HG03064 (cell line): ENCODE results near the gene SMIM33.
"Not testable (repeated sequence)": the region's sequence is repeated elsewhere in the genome, so short reads cannot be mapped to it uniquely, and the experiment has no call there.

Source experiments
- ATAC-seq: cut with Tn5 transposase; IDR thresholded peaks from one replicate; pipeline ENCODE4 v1.9.1; 2021; ENCODE audit warnings: low read depth; ENCODE audit not compliant: unreplicated experiment

Gene SMIM33

GRCh38 chr5:139470821-139471300, at the start of gene SMIM33:
Gene SMIM33 (plus strand): TSS chr5:139471004. CDS start chr5:139471122, 118 bp downstream.
- ATAC-seq, result no peak

GRCh38 chr5:139422307-139422893, 48.4 kb upstream of the SMIM33 start:
- ATAC-seq, result no peak

GRCh38 chr5:139425497-139425896, 45.3 kb upstream of the SMIM33 start:
- ATAC-seq, result no peak

GRCh38 chr5:139426203-139426885, 44.5 kb upstream of the SMIM33 start:
- no peak for ATAC-seq

GRCh38 chr5:139430015-139430414, 40.8 kb upstream of the SMIM33 start:
- no peak for ATAC-seq

- no peak for ATAC-seq
Observed at GRCh38 chr5:139431706-139432105, 39.1 kb upstream of the SMIM33 start.

- ATAC-seq, result no peak
Observed at GRCh38 chr5:139435676-139436075, 35.1 kb upstream of the SMIM33 start.

GRCh38 chr5:139438707-139439012, 32.1 kb upstream of the SMIM33 start:
- ATAC-seq, result no peak

- ATAC-seq, result peak; percentile 91
Observed at GRCh38 chr5:139439013-139439903, 31.5 kb upstream of the SMIM33 start, which contains the start of gene DNAJC18. Gene DNAJC18 (minus strand): TSS chr5:139439525. CDS start chr5:139439445, 80 bp downstream.

- ATAC-seq, result not testable (repeated sequence)
Observed at GRCh38 chr5:139440416-139440815, 30.4 kb upstream of the SMIM33 start.

- ATAC-seq, result no peak
Observed at GRCh38 chr5:139443831-139444453, 26.9 kb upstream of the SMIM33 start.

- ATAC-seq, result no peak
Observed at GRCh38 chr5:139445325-139446170, 25.3 kb upstream of the SMIM33 start.

- ATAC-seq, result no peak
Observed at GRCh38 chr5:139446956-139447779, 23.6 kb upstream of the SMIM33 start.

GRCh38 chr5:139451176-139451575, 19.6 kb upstream of the SMIM33 start:
- ATAC-seq, result no peak

GRCh38 chr5:139451878-139452660, 18.7 kb upstream of the SMIM33 start:
- no peak for ATAC-seq

- ATAC-seq, result no peak
Observed at GRCh38 chr5:139453683-139454567, 16.9 kb upstream of the SMIM33 start.

GRCh38 chr5:139454568-139455290, 16.1 kb upstream of the SMIM33 start:
- no peak for ATAC-seq
